HG03108 (cell line): ENCODE data around the gene LRMDA.

Experiments
- ATAC-seq: cut with Tn5 transposase; IDR thresholded peaks from one replicate; pipeline ENCODE4 v1.9.1; 2021; ENCODE audit warnings: moderate library complexity; ENCODE audit not compliant: unreplicated experiment

The LRMDA gene

DNA sequence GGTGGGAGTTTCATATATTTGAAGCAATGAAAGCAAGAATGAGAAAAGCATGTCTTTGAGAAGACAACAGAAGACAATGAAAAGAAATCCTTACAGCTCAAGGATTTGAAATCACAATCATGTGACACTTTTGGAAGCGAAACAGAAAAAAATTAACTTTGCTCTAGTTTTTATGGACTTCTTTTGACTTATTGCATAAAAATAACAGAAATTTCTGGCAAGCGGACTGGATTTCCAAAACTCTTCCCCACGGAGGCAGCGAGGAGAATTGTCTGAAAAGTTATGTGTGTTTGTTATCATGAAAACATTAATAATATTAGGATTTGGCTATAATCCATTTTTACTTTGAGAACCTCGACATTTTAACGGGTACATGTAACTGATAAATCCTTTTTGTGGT, 223.3 kb downstream of the LRMDA start:
- ATAC-seq = no peak

DNA sequence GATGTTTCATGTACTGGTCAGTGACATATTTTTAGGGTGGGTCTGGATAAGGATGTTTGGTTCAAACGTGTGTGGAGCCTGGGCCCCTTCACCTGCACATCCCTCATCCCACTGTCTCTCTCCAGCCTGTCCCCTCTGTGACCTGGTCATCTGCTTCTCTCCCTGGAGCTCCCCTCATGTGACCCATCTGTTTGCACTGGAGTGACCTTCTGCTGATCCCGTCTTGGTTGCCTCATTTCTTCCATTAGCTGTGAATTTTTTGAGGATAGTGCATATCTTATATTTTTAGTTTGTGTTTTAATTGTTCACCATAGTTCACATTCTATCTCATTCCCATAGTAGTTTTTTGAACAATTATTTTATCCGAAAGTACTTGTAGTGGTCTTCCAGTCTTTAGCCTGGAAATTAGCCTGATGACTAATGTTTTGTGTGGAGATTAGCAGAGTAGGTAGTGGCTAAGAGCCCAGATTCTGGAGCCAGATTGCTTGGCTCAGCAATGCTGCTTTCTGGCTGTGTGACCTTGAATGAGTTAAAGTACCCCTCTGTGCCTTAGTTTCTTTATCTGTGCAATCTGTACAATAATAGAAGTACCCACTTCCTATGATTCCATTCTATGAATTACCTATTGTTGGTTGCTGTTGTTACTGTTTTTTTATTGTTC, 224.5 kb downstream of the LRMDA start:
- no peak for ATAC-seq

DNA sequence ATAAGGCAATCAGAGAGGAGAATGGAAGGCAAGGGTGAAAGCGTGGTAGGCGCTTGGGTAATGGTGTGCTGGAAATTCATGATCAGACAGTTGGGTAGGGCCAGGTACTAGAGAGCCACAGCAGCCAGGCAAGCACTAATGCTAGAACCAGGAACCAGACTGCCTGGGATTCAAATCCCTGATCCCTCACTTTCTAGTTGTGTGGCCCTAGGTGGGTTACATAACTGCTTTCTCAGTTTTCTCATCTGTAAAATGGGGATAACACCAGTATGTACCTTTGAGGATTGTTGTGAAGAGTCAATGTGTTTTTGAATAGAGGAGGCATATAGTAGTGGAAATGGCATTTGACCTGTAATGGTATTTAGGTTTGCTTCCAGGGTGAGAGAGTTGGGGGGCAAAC, 225.9 kb downstream of the LRMDA start:
- no peak for ATAC-seq

DNA sequence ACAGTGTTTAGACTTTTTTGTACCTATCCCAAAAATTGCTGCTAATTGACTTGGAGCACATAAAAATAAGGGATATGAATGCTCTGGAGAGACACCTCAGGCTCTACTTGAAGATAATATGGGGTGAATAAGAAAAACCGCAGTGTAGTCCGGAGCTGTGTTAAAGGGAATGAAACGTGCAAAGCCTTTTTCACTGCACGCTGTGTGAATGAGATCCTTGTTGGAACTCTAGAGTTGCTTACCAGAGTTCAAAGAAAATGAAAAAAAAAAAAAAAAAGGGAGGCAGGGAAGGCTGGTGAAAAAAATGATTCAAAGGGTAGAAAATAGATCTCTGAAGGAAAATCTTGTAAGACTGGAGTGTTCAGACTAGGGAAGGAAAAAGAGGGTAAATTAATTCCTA, 226.6 kb downstream of the LRMDA start:
- no peak for ATAC-seq

DNA sequence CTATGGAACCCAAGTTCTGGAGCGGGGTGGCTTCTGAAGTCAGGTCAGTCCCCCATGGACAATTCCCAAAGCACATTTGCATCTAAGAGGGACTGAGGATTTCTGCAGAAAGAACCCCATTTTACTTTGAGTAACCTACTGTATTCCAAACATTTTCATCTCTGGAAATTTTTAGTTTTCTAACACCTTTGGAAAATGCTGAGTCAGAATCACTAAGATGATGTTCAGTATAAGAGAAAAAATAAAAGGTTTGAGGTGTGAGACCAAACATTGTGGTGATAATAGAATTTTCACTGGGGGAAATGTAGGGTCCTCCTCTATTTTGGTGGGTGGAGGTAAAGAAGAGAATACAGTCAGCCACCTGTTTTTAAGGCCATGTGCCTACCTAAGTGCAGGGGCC, 227.1 kb downstream of the LRMDA start:
- ATAC-seq = no peak

DNA sequence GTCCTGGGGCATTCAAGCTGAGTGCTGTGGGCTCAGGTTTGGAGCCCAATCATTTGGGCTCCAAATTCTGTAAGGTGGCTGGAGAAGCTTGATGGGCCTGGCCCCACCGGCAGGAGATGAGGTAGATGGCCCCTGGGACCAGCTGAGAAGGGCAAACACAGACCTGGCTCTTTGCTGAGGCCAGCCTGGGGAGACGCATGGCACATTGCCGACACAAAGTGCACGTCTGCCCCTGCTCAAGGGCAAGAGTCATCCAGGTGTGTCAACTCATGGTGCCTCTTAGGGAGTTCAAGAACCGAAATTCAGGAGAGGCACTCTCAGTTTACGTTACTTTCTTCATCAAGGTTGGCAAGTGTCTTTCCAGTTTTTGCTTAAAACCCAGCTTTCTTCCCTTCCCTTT, 227.5 kb downstream of the LRMDA start:
- no peak for ATAC-seq

DNA sequence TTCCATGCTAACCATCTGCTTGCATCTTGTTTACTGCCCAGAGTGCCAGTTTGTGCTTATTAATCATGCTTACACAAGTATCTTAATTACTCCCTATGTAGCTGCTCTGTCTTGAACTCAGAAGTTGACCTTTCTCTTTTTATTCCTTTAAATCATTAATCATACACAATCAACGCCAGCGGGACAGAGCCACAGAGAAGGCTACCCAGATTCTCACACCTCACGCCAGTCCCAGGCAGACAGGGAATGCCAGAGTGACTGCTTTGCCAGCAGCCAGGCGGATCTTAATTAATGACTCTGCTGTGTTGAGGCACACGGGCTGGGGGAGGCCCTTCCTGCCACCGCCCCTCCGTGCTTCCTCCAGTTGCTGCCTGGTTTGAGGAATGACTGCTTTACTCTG, 229.4 kb downstream of the LRMDA start:
- no peak for ATAC-seq

DNA sequence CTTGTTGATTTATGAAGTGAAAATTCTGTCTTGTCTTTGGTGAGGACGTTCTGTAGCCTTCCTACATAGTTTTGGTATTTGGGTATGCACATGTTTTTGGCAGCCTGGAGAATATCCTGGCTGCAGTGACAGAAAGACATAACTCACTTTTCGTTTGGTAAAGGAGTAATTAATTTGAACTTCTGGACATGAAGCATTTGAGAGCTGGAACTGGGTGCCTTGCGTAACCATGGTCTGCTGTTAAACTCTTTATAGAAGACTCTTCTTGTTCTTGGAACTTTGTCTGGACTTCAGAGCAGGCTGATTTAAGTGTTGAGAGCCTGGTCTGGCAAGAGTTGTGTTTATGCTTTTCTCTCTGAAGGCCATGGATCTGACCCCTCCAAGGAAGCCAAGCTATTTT, 231.3 kb downstream of the LRMDA start:
- no peak for ATAC-seq

DNA sequence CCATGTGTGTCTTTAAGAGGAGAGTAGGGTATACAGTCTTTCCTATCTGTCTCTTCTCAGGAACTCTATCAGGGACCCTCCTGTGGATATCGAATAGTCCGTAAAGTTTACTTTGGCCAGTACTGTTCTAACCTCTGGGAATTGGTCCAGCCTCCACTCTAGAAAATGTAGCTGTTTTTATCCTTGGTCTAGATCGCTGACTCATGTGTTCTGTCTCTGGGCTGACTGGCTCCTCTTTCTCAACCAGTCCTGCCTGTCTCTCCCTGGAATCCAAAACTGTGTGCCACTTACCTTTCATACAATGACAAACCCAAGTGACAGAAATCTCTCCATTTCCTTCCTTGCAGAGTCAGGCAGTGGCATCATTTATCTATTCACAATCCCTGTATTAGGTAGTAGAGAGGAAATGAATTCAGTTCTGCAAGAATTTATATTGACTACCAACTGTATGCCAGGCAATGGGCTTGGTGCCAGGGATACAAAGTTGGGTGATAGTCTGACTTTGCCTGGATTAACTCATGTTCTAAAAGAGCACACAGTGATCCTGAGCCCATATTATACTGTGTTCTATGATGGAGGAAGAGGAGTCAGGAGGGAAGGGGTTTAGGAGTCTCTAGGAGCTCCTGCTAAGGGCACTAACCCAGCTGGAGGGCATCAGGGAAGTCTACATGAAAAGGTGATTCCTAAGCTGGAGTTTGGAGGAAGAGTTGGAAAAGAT, 232.7 kb downstream of the LRMDA start:
- no peak for ATAC-seq

DNA sequence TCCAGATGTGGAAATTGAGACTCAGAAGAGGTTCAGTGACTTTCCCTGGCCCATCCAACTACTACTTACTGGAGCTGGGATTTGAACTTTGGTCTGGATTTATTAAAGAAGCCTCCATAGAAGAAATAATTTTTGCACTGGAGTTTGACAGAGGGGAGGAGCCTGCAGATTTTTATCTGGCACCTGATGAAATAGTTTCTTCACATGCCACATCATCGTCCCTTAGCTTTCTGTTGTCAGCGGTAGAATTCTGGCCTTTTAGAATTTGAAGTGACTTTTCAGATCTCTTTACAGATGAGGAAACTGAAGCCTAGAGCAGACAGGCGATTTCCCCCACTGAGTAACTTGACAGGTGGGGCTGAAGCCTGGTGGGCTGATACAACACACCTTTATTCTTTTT, 233.5 kb downstream of the LRMDA start:
- ATAC-seq = no peak

DNA sequence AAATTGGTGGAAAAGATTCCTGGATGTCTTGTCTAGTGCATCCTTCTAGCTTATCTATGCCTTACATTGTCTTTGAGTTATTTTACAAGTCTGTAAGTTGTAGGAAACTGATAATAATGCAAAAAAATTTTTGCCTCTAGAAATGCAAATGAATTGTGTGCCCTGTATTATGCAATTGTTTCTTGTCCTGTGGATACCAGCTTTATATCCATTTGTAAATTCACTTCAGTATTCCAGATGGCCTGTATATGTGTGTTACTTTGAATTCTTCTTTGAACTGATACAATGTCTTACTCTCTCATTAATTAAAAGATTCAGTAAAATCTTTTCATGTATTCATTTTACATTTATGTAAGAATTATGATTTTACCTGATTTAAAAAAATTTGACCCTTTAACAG, 234.3 kb downstream of the LRMDA start:
- no peak for ATAC-seq

DNA sequence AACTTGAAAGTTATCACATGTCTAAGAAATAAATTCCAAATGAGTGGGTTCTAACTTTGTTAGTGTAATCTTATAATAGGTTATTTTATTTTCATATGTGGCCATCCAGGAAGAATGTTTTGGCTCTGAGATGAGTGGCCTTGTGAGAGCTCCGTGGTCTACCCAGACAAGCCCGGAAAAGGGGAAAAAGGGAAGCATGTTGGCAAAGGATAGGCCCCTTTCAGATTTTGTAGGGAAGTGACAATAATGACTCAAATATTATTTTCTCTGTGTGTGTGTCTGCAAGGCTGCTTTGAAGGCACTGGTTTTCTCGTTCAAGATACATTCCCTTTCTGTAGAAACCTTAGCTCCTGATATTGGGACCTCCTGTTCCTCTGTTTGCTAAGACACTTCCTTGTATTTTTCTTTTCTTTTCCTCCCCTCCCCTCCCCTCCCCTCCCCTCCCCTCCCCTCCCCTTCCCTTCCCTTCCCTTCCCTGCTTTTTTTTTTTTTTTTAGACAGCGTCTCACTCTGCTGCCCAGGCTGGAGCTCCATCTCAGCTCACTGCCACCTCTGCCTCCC, 240.8 kb downstream of the LRMDA start:
- ATAC-seq = no peak

DNA sequence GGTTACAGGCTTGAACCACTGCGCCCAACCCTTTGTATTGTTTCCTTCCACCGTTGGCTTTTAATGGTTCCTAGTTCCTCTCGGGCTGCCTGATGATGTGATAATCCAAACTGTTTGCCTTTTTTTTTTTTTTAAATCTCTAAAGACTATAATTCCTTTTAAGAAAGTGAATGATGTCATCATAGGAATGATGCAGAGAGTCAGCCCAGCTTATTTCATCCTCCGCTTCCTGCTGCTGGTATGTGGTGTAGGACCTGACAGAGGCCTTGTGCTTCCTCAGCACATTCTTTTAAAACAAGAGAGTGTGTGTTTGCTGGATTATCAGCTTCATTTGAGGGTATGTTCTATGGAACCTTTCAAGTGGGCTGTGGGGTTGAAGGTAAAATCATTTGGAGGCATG, 241.4 kb downstream of the LRMDA start:
- ATAC-seq = no peak

DNA sequence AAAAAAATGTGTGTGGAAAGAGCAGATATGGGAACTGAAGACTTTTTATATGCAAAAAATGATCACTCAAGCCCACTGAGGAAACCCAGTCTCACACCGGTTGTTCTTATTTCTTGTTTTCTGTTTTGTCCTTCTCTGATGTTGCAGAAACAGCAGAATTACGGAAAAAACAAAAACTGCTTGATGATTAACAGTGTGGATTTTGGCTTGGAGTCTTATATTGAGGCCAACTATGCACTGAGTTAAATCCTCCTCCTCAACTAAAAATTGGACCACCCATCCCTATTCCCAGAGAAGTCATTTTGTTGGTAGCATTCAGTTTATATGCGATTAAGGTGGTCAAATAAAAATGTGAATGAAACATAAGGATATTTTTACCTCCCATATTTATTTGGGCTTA, 246.1 kb downstream of the LRMDA start:
- no peak for ATAC-seq

DNA sequence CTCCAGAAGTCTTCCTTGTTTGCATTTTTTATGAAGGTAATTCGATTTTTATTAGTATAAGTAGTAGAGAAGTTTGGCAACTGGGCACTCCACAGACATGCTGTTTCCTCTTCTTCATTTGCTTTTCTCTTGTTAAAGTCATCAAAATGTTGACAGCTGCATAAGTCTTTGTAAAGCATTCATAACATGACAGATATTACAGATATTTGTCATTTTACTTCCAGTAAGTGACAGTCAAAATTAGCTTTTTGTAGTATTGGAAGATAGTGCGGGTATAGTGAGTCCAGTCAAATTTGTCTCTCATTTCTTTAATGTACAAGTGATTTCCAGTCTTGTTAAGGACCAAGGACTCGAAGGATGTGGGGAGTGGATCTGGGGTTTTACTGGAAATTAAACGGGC, 247.1 kb downstream of the LRMDA start:
- no peak for ATAC-seq

DNA sequence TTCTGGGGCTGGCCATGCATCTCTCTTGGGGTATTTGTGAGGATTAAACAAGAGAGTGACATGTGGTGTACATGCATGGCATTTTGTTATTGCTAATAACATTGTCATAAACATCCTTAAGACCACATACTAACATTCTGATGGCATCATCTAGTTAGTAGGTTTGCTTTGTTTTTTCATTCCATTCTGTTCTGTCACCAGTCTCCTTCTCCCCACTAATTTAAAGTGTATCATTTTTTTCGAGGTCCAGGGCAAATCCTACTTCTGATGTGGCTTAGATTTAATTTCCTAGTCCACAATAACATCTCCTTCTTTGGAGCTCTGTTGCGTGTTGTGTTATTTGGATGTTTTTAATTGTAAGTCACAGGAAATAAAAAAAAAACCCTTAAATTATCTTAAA, 248.1 kb downstream of the LRMDA start:
- no peak for ATAC-seq

DNA sequence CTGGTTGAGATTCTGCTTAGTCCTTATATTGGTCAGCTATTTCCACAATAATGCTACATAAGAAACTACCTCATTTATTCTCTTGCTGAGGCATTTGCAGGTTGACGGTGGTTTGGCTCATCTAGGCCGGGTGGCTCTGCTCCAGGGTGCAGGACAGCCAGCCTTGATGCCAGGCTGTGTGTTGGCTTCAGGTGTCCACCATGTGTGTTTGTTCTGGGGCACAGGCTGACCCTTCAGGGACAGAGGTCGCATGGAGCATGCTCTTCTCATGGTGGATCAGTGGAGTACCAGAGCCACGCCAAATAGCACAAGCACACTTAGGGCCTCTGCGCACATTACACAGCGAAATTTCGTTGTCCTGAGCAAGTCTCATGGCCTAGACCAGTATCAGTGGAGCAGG, 249.9 kb downstream of the LRMDA start:
- no peak for ATAC-seq

DNA sequence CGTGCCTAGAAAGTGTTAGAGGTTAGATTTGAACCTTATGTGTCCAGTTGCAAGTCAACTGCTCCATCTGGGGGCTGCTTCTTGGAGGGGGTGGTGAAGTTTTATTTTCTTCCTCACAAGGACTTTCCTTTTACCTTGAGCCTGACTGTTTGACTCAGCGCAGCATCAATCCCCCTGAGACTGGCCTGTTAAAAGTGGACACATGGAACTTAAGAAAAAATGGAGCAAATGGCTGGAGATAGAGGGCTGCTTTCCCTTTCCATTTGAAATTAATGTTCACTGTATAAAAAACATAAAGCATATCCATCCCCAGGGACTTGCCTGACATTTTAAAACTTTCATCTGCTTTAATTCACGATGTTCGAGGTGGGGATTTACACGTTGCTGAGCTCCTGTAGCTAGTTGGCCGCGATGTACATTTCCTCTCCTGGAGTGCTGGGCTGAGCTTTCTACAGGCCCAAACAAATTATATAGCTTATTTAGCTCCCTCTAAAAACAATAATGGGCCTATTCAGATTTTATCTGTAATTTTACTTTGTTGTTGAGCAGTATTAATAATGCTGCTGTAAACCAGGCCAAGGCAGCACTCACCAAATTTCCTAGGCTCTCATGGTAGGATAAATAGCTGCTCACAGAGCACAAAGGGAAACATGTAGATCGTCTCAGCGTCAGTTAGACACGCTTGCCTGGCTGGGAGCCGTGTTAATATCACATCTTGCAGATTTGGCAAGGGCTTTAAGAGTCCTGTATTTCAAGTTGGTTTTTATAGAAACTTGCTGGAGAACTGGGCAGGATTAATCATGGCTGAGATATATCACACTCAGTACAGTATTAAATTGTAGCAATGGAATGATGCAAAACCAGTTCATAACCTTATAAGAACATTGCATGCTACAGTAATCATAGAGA, 251.5 kb downstream of the LRMDA start:
- no peak for ATAC-seq

DNA sequence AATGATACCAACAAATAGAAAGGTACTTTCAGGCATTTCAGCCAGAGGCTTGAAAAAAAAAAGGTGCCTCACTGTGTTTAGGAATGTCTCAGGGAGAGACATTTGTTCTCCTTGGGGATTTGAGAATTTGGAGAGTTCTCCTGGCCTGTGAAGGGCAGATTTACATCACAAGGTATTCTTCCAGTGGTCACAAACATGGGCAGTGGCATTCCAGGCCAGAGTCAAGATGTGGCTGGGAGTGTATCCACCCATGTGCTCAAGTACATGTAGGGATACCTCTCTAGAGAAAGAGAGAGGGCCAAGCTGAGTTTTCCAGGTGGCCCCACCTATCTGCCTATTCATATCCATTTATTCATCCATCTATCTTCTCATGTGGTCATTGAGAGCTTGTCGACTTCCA, 253.8 kb downstream of the LRMDA start:
- ATAC-seq = no peak

DNA sequence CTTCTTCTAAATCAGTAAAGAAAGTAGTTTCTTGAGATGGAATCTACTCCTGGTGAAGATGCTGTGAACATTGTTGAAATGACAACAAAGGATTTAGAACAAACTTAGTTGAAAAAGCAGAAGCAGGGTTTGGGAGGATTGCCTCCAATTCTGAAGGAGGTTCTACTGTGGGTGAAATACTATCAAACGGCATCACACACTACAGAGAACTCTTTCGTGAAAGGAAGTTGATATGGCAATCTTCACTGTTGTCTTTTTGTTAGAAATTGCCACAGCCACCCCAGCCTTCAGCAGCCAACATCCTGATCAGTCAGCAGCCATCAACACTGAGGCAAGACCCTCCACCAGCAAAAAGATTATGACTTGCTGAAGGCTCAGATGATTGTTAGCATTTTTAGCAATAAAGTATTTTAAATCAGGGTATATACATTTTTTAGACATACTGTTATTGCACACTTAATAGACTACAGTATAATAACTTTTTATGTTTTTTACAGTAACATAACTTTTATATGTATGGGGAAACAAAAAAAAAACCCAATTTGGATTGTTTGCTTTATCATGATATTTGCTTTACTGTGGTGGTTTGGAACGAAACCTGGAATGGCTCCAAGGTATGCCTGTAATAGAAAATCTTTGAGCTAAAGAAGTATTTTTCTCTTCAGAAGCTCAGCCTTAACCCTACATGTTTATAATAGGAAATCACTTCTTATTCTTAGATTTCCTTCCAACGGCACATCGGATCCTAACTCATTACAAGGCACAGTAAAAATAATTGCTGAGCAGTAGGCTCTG, 257.3 kb downstream of the LRMDA start:
- no peak for ATAC-seq

DNA sequence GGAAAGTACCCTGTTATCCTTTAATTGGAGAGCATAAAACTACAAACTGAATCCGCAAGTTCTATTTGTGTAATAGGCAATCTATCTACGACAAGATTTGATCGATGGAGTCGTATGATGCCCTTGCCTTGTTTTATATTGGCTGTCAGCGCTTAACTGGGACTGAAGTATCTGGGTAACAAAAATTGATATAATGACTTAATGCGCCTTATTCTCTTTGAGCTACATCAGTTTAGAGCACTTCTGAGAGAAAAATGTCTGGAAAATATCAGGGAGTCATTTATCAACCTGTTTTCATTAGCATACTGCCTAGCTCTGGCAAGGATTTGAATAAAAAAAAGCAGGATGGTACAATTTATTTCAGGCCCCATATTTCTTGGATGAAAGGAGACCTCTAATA, 262.1 kb downstream of the LRMDA start:
- ATAC-seq = no peak
